ENCODE results near the gene CPOX. TPM values are rescaled to one million over a fixed set of nuclear protein-coding genes. Genes with fewer than 3 reads are reported as not detected.

The CPOX gene
- total and polyA plus RNA-seq, 10 of the 15 experiments (the other 5 are each of a cell fraction or from before 2014, with no cell fraction given), result 40.7 to 72.6 (median 64.5) TPM

DNA sequence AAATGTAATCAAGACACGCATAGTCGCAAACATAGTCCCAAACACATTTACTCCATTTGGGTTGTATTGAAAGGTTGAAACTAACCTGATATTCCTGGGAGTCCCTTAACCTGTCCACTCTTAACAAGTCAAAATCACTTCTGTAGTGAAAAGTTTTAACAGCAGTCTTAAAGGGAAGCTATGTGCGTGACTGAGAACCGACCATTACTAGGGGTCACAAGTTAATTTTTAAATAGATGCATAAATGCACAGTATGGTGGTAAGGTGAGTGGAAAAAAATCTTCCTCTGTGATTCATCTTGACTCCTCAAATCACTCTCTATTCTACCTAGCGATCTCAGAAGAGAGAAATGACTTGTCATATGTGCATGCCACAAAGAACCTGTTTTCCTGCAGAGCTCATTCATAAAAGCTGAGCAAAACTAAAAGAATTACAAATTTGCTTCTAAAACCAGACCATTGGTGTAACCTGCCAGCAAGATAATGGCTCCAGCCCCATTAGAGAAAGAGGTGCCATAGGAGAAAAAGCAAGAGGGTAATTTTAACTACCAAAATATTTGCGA is 56.9 kb downstream of the CPOX start (continued):
- TF ChIP-seq E2F8 (IDR thresholded peaks at IDR 0.05; ENCODE audit: low read depth, partially characterized antibody), result no peak
- TF ChIP-seq ETV6 (conservative IDR thresholded peaks at IDR 0.05 in 1 of 2, IDR thresholded peaks at IDR 0.05 in 1 of 2; ENCODE audit: borderline replicate concordance in 1 of 2, low read depth in 1 of 2), result peak in 1 of 2 experiments; percentile 80; a peak in 2 of 4 replicates
- peak; percentile 60 for TF ChIP-seq CREB1 (IDR thresholded peaks at IDR 0.05; ENCODE audit: low read depth)
- TF ChIP-seq RB1 (IDR thresholded peaks at IDR 0.05; ENCODE audit: borderline replicate concordance), result no peak
- no peak for TF ChIP-seq IRF5 (IDR thresholded peaks at IDR 0.05; ENCODE audit: borderline replicate concordance)
- no peak for TF ChIP-seq FOS (IDR thresholded peaks at IDR 0.05; ENCODE audit: borderline replicate concordance, extremely low read depth, insufficient read length)
- TF ChIP-seq CEBPB (IDR thresholded peaks at IDR 0.05; ENCODE audit: borderline replicate concordance in 1 of 2, low read depth in 2 of 2, low read length in 2 of 2), result 0 out of 4 replicates have a peak, but pooled peaks of 1 of the 2 experiments have one; percentile 72
- TF ChIP-seq TCF12 (IDR thresholded peaks at IDR 0.05; ENCODE audit: low read depth, low read length), result 0 out of 2 replicates have a peak, but pooled peaks have one; percentile 70
- TF ChIP-seq TCF3 (IDR thresholded peaks at IDR 0.05; ENCODE audit: borderline replicate concordance, insufficient read depth, low read depth, low read length), result peak; percentile 88
- no peak for TF ChIP-seq FOXK2 (IDR thresholded peaks at IDR 0.05)
- TF ChIP-seq CEBPZ (IDR thresholded peaks at IDR 0.05; ENCODE audit: low read depth, low read length), result no peak
- peak; percentile 95 for TF ChIP-seq BCL11A (IDR thresholded peaks at IDR 0.05; ENCODE audit: low read depth, low read length)
- no peak for TF ChIP-seq ESRRA (IDR thresholded peaks at IDR 0.05; ENCODE audit: low read length)
- peak; percentile 81; the same call in 1 of the 2 replicates for TF ChIP-seq BMI1 (IDR thresholded peaks at IDR 0.05; ENCODE audit: borderline replicate concordance)
- TF ChIP-seq NFXL1 (IDR thresholded peaks at IDR 0.05; ENCODE audit: borderline replicate concordance), result no peak
- no peak for TF ChIP-seq RCOR1 (conservative IDR thresholded peaks at IDR 0.05; ENCODE audit: low read depth, low read length)
- peak; percentile 96 for TF ChIP-seq DPF2 (IDR thresholded peaks at IDR 0.05)
- TF ChIP-seq LARP7 (IDR thresholded peaks at IDR 0.05), result no peak
- no peak for TF ChIP-seq CTCF (IDR thresholded peaks at IDR 0.05 in 2 of 3, conservative IDR thresholded peaks at IDR 0.05 in 1 of 3; ENCODE audit: control insufficient read depth in 2 of 3, extremely low read depth in 1 of 3, insufficient read depth in 1 of 3, low read depth in 3 of 3, low read length in 3 of 3)

Data from GM12878 (cell line).